ENCODE measurements around the gene PEAK1.

PEAK1 gene

DNA sequence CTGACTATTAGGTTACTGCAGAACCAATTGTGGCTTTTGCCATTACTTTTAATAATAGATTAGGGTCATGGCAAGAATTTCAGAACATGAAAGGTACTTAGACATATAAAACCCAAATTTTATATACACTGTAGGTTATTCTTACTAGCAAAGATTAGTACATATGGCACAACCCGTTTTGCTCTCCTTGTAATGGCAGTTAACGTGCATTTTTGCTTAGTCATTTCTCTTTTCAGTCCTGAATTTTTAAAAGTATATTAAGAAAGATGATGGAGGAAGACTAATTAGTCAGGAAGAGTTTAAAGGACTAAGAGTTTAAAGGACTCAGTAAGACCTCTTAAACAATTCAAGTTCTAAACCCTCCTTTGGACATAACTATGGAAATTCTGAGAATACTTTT is 114.0 kb downstream of the PEAK1 start:
- TF ChIP-seq GATA3 (IDR thresholded peaks at IDR 0.05; ENCODE audit: low read depth, low read length) (no peak), GATA2 (IDR thresholded peaks at IDR 0.05; ENCODE audit: low read depth, low read length) (no peak)

DNA sequence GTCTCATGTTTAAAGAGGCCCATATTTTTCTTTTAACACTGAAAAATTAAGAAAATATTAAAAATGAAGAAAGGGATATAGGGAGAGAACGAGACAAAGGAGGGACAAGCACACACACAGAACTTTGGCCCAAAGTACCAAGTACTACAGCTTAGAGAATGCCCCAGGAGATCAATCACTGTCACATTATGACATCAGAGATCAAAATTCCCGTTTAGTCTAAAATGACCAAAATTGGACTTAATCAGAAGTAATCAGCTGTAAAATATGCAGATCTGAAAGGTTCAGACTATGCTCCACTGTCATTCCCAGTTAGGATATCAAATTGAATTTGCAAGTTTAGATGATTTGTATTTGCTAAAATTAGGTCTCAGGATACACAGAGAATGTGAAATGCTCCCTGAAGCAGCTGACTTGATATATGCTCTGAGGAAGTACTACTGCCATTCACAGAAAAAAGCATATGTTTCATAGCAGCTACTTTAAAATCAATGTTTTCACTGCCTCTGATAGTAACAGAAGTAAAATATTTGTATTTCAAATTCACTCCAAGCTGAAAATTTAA is 123.0 kb downstream of the PEAK1 start:
- TF ChIP-seq GATA2 (IDR thresholded peaks at IDR 0.05; ENCODE audit: low read depth, low read length) (no peak), GATA3 (IDR thresholded peaks at IDR 0.05; ENCODE audit: low read depth, low read length) (no peak)

DNA sequence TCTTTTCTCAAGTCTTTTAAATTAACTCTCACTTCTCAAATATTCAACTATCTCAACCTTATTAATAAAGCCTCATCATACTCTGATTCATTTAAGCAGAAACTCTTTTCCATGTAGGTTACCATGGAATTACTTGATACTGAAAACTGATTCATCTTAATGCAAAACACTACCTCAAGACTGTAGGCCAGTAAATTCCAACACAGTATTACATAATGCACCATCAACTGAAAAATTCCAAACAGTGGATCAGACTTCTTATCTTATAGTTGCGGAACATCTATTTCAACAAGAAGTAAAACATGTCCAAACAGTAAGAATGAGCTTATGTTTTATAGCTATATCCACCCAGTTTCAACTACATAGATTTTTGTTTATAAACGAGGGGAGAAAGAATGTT is 124.5 kb downstream of the PEAK1 start:
- no peak for TF ChIP-seq GATA3 (IDR thresholded peaks at IDR 0.05; ENCODE audit: low read depth, low read length)
- no peak for TF ChIP-seq GATA2 (IDR thresholded peaks at IDR 0.05; ENCODE audit: low read depth, low read length)

DNA sequence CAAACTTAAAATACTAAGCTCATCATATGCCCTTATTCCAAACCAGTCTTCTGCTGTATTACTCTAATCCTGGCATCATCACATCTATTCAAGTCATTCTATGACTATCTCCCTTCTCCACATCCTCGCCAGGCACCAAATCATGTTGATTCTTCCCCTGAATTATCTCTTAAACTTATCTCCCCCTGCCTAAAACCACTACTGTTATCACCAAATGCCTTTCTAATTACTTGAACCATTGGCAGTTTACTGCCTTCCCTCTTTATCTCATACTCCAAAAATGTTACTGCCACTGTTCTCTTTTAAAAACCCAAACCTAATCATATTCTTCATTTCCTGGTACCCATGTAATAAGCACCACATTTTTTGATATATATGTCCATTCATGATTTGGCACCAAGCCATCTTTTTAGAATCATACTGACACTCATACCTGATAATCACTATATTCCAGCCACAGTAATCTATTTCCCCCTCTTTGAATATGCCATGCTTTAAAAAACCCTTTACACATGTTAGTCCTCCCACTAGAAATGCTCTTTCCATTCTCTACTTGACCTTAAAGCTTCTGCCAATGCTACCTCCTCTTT is 126.8 kb downstream of the PEAK1 start:
- TF ChIP-seq GATA3 (IDR thresholded peaks at IDR 0.05; ENCODE audit: low read depth, low read length) (no peak), GATA2 (IDR thresholded peaks at IDR 0.05; ENCODE audit: low read depth, low read length) (no peak)

DNA sequence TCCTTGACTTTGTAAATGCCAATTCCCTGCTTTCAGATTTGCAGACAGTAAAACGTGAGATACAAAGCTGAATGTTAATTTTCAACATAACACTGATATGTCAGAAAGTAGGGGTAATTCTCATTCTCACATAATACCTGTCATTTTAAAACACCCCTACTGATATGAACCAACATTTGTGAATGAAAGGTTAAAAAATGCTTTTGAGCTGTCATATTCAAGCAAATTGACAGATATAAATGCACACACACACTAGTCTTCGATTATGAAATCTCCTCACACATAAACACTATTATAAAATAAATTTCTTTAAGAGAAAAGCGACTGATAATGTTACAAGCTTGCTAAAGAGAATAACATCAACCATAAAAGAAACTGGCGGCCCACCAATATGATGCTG is 128.8 kb downstream of the PEAK1 start:
- no peak for TF ChIP-seq GATA2 (IDR thresholded peaks at IDR 0.05; ENCODE audit: low read depth, low read length)
- TF ChIP-seq GATA3 (IDR thresholded peaks at IDR 0.05; ENCODE audit: low read depth, low read length): no peak

DNA sequence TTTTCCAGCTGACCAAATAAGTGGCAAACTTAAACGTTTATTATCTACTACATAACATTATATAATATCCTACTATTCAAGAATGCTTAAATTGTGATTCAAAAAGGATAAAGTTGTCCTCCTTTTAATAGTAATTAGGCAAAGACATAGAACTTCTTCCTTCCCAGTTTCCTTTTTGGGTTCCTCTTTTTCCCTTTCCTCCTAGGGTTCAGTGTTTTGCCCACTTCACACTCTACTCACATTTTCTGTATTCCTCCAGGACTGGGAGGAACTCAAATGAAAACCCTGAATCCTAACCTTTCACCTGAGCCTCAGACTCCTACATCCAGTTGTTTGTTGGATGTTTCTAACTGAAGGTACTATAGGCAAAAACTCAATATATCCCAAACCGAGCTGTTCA is 132.5 kb downstream of the PEAK1 start:
- no peak for TF ChIP-seq GATA3 (IDR thresholded peaks at IDR 0.05; ENCODE audit: low read depth, low read length)
- TF ChIP-seq GATA2 (IDR thresholded peaks at IDR 0.05; ENCODE audit: low read depth, low read length): no peak

DNA sequence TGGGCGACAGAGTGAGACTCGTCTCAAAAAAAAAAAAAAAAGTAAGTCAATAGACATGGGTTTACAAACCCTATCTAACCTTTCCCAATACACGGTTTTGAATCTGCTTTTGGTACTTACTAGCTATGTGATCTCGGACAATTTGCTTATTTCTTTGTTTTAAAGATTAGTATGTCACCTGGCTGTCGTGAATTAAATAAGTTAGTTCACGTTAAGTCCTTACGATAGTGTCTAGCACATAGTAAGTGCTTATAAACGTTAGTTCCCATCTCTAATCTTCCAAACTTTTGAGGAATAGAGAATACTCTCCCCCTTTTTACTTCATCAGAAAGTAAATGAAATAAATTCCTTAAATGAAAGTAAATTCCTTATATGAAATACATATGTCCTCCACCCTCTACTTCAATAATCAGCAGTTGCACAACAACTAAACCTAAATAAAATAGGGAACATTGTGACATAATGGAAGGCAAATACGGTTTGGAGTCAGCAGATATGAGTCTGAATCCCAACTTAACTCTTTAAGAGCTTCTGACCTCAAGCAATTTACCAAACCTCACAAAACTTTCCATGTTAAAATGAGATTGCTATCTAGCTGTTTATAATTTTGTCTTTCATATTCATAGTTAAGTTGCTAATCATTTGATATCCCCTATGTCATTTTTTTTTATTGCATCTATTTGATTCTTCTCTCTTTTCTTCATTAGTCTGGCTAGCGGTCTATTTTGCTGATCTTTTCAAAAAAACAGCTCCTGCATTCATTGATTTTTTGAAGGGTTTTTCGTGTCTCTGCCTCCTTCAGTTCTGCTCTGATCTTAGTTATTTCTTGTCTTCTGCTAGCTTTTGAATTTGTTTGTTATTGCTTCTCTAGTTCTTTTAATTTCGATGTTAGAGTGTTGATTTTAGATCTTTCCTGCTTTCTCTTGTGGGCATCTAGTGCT is 134.6 kb downstream of the PEAK1 start:
- no peak for TF ChIP-seq GATA3 (IDR thresholded peaks at IDR 0.05; ENCODE audit: low read depth, low read length)
- TF ChIP-seq GATA2 (IDR thresholded peaks at IDR 0.05; ENCODE audit: low read depth, low read length): no peak

DNA sequence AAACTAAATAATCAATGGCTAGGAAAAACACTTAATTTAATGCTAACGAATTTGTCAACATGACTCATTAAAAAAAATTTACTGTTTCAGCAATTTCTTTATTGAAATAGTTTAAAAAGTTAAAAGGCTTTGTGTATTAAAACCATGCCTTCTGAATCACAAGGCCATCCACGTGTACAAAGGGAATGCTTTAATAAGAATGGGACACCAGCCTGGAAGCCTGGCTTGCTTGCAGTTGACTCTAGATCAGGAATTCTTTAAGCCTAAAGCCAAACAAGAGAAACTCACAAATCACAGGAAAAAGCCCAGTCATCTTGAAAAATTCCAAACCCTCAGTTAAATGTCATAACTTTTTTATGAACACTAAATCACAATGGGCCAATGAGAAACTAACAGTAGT is 137.6 kb downstream of the PEAK1 start:
- TF ChIP-seq GATA3 (IDR thresholded peaks at IDR 0.05; ENCODE audit: low read depth, low read length) (no peak), GATA2 (IDR thresholded peaks at IDR 0.05; ENCODE audit: low read depth, low read length) (no peak)

DNA sequence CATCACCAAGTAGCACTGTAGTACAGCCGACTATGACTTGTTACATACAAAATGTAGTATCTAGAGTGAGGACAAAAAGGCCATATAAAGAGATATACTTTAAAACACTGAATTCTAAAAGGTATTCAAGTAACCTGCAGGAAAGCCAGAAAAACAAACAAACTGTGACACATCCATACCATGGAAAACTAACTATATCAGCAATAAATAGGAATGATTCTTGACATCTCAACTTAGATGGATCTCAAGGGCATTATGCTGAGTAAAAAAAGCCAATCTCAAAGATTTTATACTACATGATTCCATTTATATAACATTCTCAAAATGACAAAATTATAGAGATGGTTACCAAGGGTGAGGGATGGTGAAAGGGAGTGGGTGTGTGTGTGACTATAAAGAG is 143.0 kb downstream of the PEAK1 start:
- TF ChIP-seq GATA3 (IDR thresholded peaks at IDR 0.05; ENCODE audit: low read depth, low read length) (no peak), GATA2 (IDR thresholded peaks at IDR 0.05; ENCODE audit: low read depth, low read length) (no peak)

DNA sequence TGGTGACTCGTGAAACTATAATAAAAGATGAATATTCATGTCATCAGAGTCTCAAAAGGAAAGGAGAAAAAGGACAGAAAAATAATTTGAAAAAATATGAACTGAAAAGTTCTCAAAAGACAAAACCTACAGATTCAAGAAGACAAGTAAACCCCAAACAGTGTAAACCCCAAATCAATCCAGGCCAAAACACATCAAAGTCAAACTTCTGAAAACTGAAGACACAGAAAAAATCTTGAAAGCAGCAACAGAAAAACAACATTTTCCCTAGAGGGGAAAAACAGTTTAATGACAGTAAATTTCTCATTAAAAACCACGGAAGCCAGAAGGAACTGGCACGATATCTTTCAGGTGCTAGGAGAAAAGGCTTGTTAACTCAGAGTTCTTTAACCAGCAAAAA is 143.8 kb downstream of the PEAK1 start:
- TF ChIP-seq GATA2 (IDR thresholded peaks at IDR 0.05; ENCODE audit: low read depth, low read length): no peak
- no peak for TF ChIP-seq GATA3 (IDR thresholded peaks at IDR 0.05; ENCODE audit: low read depth, low read length)

DNA sequence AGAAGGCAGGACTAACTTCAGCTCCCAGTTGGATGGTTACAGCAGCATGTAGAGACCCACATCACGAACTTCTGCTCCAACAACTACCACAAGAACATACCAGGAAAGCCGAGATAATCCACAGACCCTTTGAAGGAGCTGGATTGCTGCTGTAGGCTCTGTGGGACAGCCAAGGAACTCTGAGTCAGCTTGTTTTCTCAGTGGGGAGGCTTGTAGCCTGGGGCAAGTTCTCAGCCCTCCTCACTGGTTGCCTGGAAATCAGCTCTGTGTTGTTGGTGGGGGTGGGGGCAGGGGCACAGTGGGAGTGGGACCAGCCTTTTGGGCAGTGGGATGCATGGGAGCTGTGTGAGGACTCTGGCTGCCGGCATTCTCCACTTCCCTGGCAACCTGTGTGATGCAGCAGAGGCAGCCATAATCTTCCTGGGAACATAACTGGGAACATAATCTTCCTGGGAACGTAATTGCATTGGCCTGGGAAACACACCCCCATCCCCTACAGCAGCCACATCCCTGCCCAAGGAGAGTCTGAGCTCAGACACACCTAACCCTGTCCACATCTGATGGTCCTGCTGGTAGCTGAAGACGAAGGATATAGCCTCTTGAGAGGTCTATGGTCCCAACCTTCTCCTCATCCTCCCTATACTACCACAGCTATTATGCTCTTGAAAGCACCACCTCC is 153.1 kb downstream of the PEAK1 start:
- TF ChIP-seq GATA3 (IDR thresholded peaks at IDR 0.05; ENCODE audit: low read depth, low read length) (no peak), GATA2 (IDR thresholded peaks at IDR 0.05; ENCODE audit: low read depth, low read length) (no peak)

DNA sequence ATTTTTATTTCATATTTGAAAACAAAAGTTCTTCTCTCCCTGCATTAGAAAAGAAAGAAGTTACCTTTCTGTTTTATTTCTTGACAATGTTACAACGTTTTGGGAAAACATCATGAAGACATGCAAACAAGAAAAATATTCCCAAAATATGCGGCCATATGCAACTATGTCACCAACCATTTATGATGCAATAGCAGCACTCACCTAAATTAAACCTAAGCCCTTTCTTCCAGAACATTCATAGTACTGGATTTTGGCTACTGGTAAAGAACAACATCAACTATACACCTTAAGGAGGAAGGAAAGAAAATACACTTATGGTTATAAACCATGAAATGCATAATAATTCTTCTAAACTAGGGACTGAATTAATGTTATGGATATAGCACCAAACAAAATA is 164.5 kb downstream of the PEAK1 start:
- TF ChIP-seq GATA3 (IDR thresholded peaks at IDR 0.05; ENCODE audit: low read depth, low read length) (no peak), GATA2 (IDR thresholded peaks at IDR 0.05; ENCODE audit: low read depth, low read length) (no peak)

DNA sequence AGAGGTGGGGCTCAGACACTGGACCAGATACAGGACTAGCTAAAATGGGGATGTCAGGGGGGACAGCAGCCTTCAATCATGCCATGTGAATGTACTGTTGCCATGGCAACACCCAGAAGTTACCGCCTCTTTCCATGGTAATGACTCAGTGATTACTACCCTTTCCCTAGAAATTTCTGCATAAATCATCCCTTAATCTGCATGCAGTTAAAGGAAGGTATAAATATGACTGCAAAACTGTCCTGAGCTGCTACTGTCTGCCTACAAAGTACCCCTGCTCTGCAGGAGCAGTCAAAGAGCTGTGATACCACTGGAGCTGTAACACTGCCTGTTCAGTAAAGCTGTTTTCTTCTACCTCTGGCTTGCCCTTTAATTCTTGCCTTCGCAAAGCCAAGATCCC is 168.2 kb downstream of the PEAK1 start:
- no peak for TF ChIP-seq GATA3 (IDR thresholded peaks at IDR 0.05; ENCODE audit: low read depth, low read length)
- TF ChIP-seq GATA2 (IDR thresholded peaks at IDR 0.05; ENCODE audit: low read depth, low read length): no peak

DNA sequence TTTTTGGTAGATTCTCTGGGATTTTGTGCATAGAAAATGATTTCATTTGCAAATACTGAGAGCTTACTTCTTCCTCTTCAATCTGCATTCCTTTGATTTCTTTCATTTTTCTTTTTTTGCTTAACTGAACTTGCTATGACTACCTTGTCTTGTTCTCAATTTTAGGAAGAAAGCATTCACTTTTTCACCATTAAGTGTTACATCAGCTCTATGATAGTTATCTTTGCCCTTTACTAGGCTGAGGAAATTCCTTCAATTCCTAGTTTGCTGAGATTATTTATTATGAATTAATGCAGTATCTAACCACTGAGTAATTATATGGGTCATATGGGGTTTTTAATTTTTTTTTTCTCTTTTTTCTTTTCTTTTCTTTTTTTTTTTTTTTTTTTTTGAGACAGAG is 172.8 kb downstream of the PEAK1 start:
- no peak for TF ChIP-seq GATA3 (IDR thresholded peaks at IDR 0.05; ENCODE audit: low read depth, low read length)
- TF ChIP-seq GATA2 (IDR thresholded peaks at IDR 0.05; ENCODE audit: low read depth, low read length): no peak

Measured in SH-SY5Y (cell line).